Left lobe of liver (tissue), 2 donors: ENCODE results near the gene ADD1. TPM values are rescaled to one million over a fixed set of nuclear protein-coding genes. Genes with fewer than 3 reads are reported as not detected.

Experiments used
- ATAC-seq: fragments of 200-7000 bp; cut with Tn5 transposase; one replicate; pipeline ENCODE4 v1.9.1; 2020; ENCODE audit warnings: mild to moderate bottlenecking, moderate library complexity
- DNase-seq: peaks from one replicate; pipeline ENCODE4 v3.0.0-alpha.2; 2020; ENCODE audit warnings: low spot score
- total RNA-seq: library from RNA; stranded (reverse); gene quantifications from one replicate; pipeline ENCODE4 v1.2.1, GENCODE V29; 2021
- donor health status: DM: no; HTN: no; CAD: no; lungs with moderate emphysema.
- donor health status: DM: no; HTN: yes; CAD: no.

ADD1 gene
- total RNA-seq, 1 donor from 2014 or later: 113 TPM

- DNase-seq: peak; percentile 44
These were observed 10.0 kb upstream of the ADD1 start for GRCh38 chr4:2833671-2834000.

GRCh38 chr4:2834001-2834921, 9.4 kb upstream of the ADD1 start:
- ATAC-seq: peak; percentile 10
- peak; percentile 44 for DNase-seq

More at GRCh38 chr4:2833671-2834000, 10.0 kb upstream of the ADD1 start:
- no peak for ATAC-seq

- peak; percentile 47 for DNase-seq
These were observed 7.7 kb upstream of the ADD1 start for GRCh38 chr4:2835978-2836377.

GRCh38 chr4:2836391-2836859, 7.2 kb upstream of the ADD1 start:
- ATAC-seq (peak; percentile 3), DNase-seq (peak; percentile 52)

More at GRCh38 chr4:2835978-2836377, 7.7 kb upstream of the ADD1 start:
- ATAC-seq: peak; percentile 5

- DNase-seq: peak; percentile 66
- peak; percentile 70 for ATAC-seq
These were observed 6.3 kb upstream of the ADD1 start for GRCh38 chr4:2837110-2837903.

- no peak for ATAC-seq
- peak; percentile 44 for DNase-seq
These were observed 5.6 kb upstream of the ADD1 start for GRCh38 chr4:2837904-2838496.

GRCh38 chr4:2839060-2839459, 4.6 kb upstream of the ADD1 start:
- no peak for ATAC-seq
- no peak for DNase-seq

GRCh38 chr4:2842687-2843262, 869 bp upstream of the ADD1 start:
- ATAC-seq (peak; percentile 41), DNase-seq (no peak)

- ATAC-seq (peak; percentile 30), DNase-seq (peak; percentile 62)
These were observed 419 bp downstream of the ADD1 start for GRCh38 chr4:2843941-2844584.

- no peak for DNase-seq
- ATAC-seq: no peak
These were observed 2.5 kb downstream of the ADD1 start for GRCh38 chr4:2846172-2846571.

- ATAC-seq: no peak
- DNase-seq: no peak
These were observed 3.7 kb downstream of the ADD1 start for GRCh38 chr4:2847302-2847871.

- DNase-seq (no peak), ATAC-seq (no peak)
These were observed 4.8 kb downstream of the ADD1 start for GRCh38 chr4:2848449-2848848.

GRCh38 chr4:2849267-2850152, 5.9 kb downstream of the ADD1 start:
- DNase-seq (no peak), ATAC-seq (peak; percentile 86)

- ATAC-seq (no peak), DNase-seq (no peak)
These were observed 7.5 kb downstream of the ADD1 start for GRCh38 chr4:2850966-2851798.

- ATAC-seq (peak; percentile 19), DNase-seq (no peak)
These were observed 8.9 kb downstream of the ADD1 start for GRCh38 chr4:2852481-2852921.

- ATAC-seq: no peak
- DNase-seq: no peak
These were observed 11.9 kb downstream of the ADD1 start for GRCh38 chr4:2855584-2855983.

- no peak for DNase-seq
- ATAC-seq: no peak
These were observed 12.6 kb downstream of the ADD1 start for GRCh38 chr4:2856266-2856665.

- DNase-seq: no peak
- ATAC-seq: peak; percentile 35
These were observed 13.8 kb downstream of the ADD1 start for GRCh38 chr4:2857349-2857927.
